Activated CD8-positive, alpha-beta T cell treated with anti-CD3 and anti-CD28 coated beads for 36 hours (primary cell): ENCODE data around the gene GOLPH3. TPM values are rescaled to one million over a fixed set of nuclear protein-coding genes. Genes with fewer than 3 reads are reported as not detected.
A peak's percentile ranks its signal among the peaks of the same experiment; 100 is the strongest.
"Not testable (repeated sequence)": the region's sequence is repeated elsewhere in the genome, so short reads cannot be mapped to it uniquely, and the experiment has no call there.

Source experiments
- ATAC-seq: fragments of 200-7000 bp; cut with Tn5 transposase; one replicate; pipeline ENCODE4 v1.10.0; 2021; ENCODE audit warnings: mild to moderate bottlenecking, moderate library complexity
- CTCF ChIA-PET: fragments of 350-600 bp; sonication (Branson Sonifier 250); formaldehyde crosslinking; loops from one replicate; lab custom pipeline; 2021; ENCODE audit warnings: antibody characterized with exemption; lab: Charles Lee
- POLR2A ChIA-PET: fragments of 350-600 bp; sonication (Branson Sonifier 250); formaldehyde crosslinking; loops from one replicate; lab custom pipeline; 2021; ENCODE audit warnings: antibody characterized with exemption; lab: Charles Lee
- DNase-seq: peaks from one replicate; pipeline ENCODE4 v3.0.0-alpha.2; 2020
- H3K27ac Mint-ChIP-seq: one replicate; pipeline ENCODE4 v1.8.0; 2021; ENCODE audit warnings: mild to moderate bottlenecking, mixed read lengths
- H3K27me3 Mint-ChIP-seq: one replicate; pipeline ENCODE4 v1.8.0; 2021; ENCODE audit warnings: mixed read lengths
- H3K36me3 Mint-ChIP-seq: one replicate; pipeline ENCODE4 v1.8.0; 2021; ENCODE audit warnings: low read depth, mixed read lengths
- H3K4me1 Mint-ChIP-seq: one replicate; pipeline ENCODE4 v1.8.0; 2021; ENCODE audit warnings: low read depth, mixed read lengths
- H3K4me3 Mint-ChIP-seq: one replicate; pipeline ENCODE4 v1.8.0; 2021; ENCODE audit warnings: mild to moderate bottlenecking, moderate library complexity, mixed read lengths
- H3K9me3 Mint-ChIP-seq: one replicate; pipeline ENCODE4 v1.8.0; 2021; ENCODE audit warnings: mixed read lengths
- intact Hi-C: fragments of 100-400 bp; cut with micrococcal nuclease; formaldehyde crosslinking; loops from one replicate; pipeline ENCODE4 v1.10.0; 2022
- total RNA-seq, 2 experiments: library from RNA; stranded (reverse); gene quantifications; one replicate each; pipeline ENCODE4 v1.2.3, GENCODE V29; 2021
- TF ChIP-seq, protein P1 (sequence below): fragments of 200-600 bp; IDR thresholded peaks from one replicate; pipeline ENCODE4 v1.8.0; 2022; ENCODE audit warnings: antibody characterized with exemption, mild to moderate bottlenecking

GOLPH3 gene
- total RNA-seq, 2 experiments from 2014 or later: 53.2 to 56.7 TPM

DNA sequence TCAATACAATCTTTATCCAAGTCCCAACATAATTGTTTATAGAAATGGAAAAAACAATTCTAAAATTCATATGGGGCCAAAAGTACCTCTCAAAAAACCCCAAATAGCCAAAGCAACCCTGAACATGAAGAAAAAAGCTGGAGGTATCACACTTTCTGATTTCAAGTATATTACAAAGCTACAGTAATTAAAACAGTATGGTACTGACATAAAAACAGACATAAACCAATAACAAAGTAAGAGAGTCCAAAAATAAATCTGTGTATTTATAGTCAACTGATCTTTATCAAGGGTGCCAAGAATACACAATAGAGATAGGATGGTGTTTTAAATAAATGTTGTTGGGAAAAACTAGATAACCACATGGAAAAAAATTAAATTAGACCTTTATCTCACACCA, 13.6 kb upstream of the GOLPH3 start:
- Mint-ChIP-seq H3K9me3 (peaks cover 6% of the 10 kb centered on the region), H3K27me3 (peaks cover 2% of the 10 kb centered on the region), H3K36me3 (no peaks in the 10 kb centered on the region), H3K4me1 (no peaks in the 10 kb centered on the region), H3K27ac (no peak overlapping the region), H3K4me3 (no peak overlapping the region)
- ChIA-PET POLR2A (no interaction called here), CTCF (no interaction called here)
- intact Hi-C loops: no loop called here
- ATAC-seq (no peak), DNase-seq (no peak)
- TF ChIP-seq, protein P1, sequence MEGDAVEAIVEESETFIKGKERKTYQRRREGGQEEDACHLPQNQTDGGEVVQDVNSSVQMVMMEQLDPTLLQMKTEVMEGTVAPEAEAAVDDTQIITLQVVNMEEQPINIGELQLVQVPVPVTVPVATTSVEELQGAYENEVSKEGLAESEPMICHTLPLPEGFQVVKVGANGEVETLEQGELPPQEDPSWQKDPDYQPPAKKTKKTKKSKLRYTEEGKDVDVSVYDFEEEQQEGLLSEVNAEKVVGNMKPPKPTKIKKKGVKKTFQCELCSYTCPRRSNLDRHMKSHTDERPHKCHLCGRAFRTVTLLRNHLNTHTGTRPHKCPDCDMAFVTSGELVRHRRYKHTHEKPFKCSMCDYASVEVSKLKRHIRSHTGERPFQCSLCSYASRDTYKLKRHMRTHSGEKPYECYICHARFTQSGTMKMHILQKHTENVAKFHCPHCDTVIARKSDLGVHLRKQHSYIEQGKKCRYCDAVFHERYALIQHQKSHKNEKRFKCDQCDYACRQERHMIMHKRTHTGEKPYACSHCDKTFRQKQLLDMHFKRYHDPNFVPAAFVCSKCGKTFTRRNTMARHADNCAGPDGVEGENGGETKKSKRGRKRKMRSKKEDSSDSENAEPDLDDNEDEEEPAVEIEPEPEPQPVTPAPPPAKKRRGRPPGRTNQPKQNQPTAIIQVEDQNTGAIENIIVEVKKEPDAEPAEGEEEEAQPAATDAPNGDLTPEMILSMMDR: no peak

DNA sequence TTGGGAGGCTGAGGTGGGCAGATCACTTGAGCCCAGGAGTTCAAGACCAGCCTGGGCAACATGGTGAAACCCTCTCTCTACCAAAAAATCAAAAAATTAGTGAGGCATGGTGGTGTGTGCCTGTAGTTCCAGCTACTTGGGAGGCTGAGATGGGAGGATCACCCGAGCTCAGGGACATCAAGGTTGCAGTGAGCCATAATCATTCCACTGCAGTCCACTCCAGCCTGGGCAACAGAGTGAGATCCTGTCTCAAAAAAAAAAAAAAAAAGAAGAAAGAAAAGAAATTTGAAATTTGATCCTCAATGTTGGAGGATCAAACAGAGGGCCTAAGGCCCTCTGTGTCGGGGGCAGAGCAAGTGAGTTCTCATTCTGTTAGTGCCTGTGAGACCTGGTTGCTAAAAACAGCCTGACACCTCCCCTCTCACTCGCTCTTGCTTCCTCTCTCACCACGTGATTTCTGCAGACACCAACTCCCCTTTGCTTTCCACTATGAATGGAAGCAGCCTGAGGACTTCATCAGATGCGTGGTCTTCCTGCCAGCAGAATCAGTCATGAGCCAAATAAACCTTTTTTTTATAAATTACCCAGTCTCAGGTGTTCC, 8.4 kb upstream of the GOLPH3 start:
- Mint-ChIP-seq H3K9me3 (peaks cover 1% of the 10 kb centered on the region), H3K4me3 (no peak overlapping the region), H3K36me3 (no peaks in the 10 kb centered on the region), H3K4me1 (no peaks in the 10 kb centered on the region), H3K27ac (no peak overlapping the region), H3K27me3 (peaks cover 2% of the 10 kb centered on the region)
- intact Hi-C loops: no loop called here
- ChIA-PET CTCF (no interaction called here), POLR2A (no interaction called here)
- TF ChIP-seq, protein P1: no peak
- DNase-seq (no peak), ATAC-seq (peak; percentile 53)

DNA sequence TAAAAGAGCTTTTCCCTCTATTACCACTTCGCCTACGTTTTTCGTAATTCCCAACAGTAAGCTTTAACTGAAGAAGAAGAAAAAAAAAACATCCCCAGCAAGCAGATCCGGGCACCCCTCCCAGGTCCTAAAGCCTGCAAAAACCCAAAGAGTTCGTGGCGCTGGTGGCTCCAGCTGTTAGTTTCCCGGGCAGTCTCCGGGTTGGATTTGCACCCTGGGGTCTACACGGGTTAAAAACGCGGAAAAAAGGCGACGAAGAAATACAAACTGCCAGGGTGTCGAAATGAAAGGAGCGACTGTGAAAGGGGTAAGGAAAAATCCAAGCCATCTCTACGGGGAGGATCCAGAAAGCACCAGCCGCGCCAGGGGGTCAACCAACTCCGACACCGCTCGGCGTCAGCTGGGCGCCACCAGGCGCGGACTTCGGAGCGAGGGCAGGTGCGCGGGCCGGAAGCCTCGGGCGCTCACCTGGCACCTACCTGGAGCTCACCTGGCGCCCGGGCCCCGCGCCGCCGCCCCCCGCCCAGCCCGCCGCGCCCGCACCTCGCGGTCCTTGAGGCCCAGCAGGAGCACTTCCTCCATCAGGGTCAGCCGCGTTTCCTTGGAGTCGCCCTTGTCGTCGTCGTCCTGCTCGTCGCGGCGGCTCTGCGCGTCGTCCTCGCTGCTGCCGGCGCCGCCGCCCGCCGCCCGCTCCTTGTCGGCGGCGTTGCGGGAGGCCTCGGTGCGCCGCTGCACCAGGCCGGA, 680 bp downstream of the GOLPH3 start:
- intact Hi-C loops: no loop called here

DNA sequence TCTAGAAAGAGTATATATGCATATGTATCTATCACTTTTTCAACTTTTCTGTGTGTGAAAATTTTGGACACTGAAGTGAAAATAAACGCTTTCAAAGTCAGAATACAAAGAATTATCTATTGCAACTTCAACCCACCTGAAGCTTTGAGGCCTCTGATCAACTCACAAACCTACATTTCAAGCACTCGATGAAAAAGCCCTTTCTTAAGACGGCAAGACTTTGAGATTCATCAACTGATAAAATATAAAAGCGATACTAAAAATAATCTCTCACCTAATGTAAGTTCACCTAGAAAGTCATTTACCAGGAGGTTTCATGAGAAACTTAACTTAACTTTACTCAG, 1.2 kb downstream of the GOLPH3 start:
- Mint-ChIP-seq H3K27me3 (peaks cover 1% of the 10 kb centered on the region), H3K9me3 (peaks cover 1% of the 10 kb centered on the region), H3K4me3 (peak overlapping the region; percentile 94), H3K36me3 (peaks cover 46% of the 10 kb centered on the region), H3K27ac (peak overlapping the region; percentile 96), H3K4me1 (peaks cover 33% of the 10 kb centered on the region)
- CTCF ChIA-PET: interaction anchor here (1.2 to 1.7 kb wide), 5 partner anchors 17 to 155 kb away, joined by 3 to 6 read pairs (median 3); no protein-coding TSS in a partner anchor
- ATAC-seq (no peak), DNase-seq (no peak)
- TF ChIP-seq, protein P1: no peak
- POLR2A ChIA-PET: interaction anchor here (0.6 to 1.9 kb wide), 8 partner anchors 9 to 420 kb away, joined by 3 to 11 read pairs (median 4); no protein-coding TSS in a partner anchor
- intact Hi-C loops: no loop called here

More for the DNA sequence above, 680 bp downstream of the GOLPH3 start:
- Mint-ChIP-seq H3K4me1 (peaks cover 30% of the 10 kb centered on the region), H3K27ac (peak overlapping the region; percentile 96), H3K4me3 (peak overlapping the region; percentile 94), H3K36me3 (peaks cover 41% of the 10 kb centered on the region), H3K9me3 (peaks cover 1% of the 10 kb centered on the region), H3K27me3 (peaks cover 1% of the 10 kb centered on the region)
- DNase-seq (peak; percentile 65), ATAC-seq (peak; percentile 19)
- ChIA-PET POLR2A (interaction anchor here (0.6 to 1.9 kb wide), 13 partner anchors 8 to 421 kb away, joined by 3 to 11 read pairs (median 4); no protein-coding TSS in a partner anchor), CTCF (interaction anchor here (1.2 to 1.7 kb wide), 5 partner anchors 14 to 154 kb away, joined by 3 to 6 read pairs (median 3); no protein-coding TSS in a partner anchor)
- TF ChIP-seq, protein P1: no peak

DNA sequence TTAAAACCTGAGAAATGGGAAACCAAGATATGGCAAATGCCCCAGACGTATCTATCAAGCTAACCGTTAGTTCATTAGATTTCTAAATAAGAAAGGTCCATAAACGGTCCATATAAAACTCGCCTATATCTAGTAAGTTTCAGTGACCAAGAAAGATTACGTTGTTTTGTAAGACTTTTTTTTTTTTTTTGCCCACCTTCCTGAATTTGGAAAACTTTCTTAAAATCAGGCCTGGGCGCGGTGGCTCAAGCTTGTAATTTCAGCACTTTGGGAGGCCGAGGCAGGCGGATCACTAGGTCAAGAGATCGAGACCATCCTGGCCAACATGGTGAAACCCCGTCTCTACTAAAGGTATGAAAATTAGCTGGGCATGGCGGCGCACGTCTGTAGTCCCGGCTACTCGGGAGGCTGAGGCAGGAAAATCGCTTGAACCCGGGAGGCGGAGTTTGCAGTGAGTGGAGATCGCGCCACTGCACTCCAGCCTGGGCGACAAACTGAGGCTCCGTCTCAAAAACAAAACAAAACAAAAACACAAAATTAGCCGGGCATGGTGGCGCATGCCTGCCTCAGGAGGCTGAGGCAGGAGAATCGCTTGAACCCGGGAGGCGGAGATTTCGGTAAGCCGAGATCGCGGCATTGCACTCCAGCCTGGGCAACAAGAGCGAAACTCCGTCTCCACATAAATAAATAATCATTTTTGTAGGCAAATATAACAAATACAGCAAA, 1.8 kb downstream of the GOLPH3 start:
- CTCF ChIA-PET: interaction anchor here (0.7 to 1.7 kb wide), 6 partner anchors 17 to 155 kb away, joined by 3 to 6 read pairs (median 3); no protein-coding TSS in a partner anchor
- Mint-ChIP-seq H3K27ac (peak overlapping the region; percentile 96), H3K4me3 (peak overlapping the region; percentile 94), H3K4me1 (peaks cover 33% of the 10 kb centered on the region), H3K36me3 (peaks cover 51% of the 10 kb centered on the region)
- intact Hi-C loops, H3K27me3 Mint-ChIP-seq, ATAC-seq, H3K9me3 Mint-ChIP-seq: not testable (repeated sequence)
- POLR2A ChIA-PET: interaction anchor here (0.7 to 1.7 kb wide), 2 partner anchors 9 to 28 kb away, joined by 3 to 7 read pairs; no protein-coding TSS in a partner anchor
- peak; percentile 52 for DNase-seq
